ENCODE data around the gene TAOK1.
"Not testable (repeated sequence)": the region's sequence is repeated elsewhere in the genome, so short reads cannot be mapped to it uniquely, and the experiment has no call there.

Gene TAOK1

DNA sequence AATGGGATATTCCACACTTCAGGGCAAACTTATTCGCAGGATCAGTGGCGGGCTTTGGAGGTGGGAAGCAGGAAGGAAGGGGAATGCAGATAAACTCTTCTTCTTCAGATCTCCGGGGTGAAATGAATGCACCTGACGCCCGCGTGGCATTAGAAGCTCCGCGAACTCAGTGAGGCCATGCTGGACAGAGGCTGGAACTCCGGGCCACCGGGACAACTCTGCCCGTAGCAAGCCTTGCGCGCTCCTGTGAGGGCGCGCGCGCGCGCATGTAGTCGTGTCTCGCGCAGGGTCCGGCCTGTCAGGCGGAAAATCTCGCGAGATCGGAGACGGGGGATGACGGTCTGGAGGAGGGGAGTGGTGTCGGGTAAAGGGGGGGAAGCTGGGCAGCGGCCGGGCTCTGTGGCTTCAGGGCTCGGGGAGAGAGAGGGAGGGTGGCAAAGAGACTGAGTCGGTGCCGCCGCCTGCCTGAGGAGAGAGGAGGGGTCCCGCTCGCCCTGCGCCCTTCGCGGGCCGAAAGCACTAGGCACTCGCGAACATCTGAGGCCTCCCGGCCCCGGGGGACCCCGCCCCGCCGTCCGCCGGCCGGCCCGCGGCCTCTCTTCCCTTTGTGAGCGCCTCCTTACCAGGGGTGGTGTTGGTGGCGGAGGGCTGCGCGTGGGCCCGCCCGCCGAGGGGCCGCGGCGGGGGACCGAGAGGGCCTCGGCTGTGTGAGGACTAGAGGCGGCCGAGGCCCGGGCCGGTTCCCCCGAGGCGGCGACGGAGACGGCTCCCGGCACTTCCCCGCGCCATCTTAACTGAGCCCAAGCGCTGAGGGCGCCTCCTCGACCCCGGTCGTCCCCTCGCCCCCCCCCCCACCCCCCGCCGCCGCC, at the start of gene TAOK1:
TSS of gene TAOK1 (plus strand) at position 382 of the 869 bp plus-strand sequence. CDS start 61,186 bp downstream, outside the sequence.
- peak; percentile 92 for DNase-seq

DNA sequence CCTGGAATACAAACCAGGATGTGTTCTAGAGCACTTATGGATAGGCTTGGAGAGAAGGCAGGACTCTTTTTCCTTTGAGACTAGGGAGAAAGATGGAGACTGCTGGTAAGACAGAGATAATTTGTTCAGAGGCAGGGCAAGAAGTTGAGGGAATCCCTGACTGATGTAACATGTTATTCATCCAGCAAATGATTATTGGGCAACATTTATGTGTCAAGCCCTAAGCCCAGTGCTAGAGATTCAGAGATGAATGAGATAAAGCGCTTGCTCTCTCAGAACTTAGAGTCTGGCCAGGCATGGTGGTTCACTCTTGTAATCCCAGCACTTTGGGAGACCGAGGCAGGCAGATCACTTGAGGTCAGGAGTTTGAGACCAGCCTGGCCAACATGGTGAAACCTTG, 48.4 kb upstream of the TAOK1 start:
- no peak for DNase-seq

DNA sequence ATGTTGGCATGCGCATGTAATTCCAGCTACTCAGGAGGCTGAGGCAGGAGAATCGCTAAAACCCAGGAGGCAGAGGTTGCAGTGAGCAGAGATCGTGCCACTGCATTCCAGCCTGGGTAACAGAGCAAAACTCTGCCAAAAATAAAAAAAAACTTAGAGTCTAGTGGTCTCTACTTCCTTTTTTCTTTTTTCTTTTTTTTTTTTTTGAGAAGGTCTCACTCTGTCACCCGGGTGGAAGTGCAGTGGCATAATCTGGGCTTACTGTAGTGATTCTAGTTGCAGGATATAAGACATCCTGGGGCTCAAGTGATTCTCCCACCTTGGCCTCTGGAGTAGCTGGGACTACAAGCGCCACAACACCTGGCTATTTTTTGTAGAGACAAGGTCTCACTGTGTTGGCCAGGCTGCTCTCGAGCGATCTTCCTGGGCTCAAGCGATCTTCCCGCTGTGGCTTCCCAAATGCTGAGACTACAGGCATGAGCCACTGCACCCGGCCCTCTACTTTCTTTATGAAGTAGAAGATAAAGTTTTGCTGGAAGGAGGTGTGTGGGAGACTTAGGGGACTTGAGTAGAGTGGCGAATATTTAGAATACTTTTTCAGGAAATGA, 47.9 kb upstream of the TAOK1 start:
- DNase-seq = no peak

DNA sequence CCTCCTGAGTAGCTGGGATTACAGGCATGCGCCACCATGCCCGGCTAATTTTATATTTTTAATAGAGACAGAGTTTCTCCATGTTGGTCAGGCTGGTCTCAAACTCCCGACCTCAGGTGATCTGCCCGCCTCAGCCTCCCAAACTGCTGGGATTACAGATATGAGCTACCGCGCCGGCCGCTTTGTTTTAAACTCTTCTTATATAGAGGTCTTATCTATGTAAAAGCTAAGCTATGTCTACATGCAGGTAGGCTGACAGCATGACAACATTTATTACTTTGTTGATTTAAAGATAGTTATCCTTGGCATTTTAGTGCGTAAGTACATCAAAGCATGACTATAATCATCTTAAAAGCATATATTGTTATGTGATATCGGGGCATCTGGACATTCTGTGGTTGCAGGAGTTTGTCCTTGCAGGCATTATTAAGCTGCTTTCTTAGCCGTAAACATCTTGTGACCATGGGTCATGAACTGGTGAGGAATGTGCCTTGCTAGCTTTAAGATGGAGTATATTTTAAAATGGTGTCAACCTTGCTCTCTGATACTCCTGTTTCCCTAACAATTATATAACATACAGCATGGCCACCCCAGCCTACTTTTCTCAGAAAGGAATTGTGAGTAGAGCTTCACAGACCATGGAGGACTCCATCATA, 45.8 kb upstream of the TAOK1 start:
- no peak for DNase-seq

DNA sequence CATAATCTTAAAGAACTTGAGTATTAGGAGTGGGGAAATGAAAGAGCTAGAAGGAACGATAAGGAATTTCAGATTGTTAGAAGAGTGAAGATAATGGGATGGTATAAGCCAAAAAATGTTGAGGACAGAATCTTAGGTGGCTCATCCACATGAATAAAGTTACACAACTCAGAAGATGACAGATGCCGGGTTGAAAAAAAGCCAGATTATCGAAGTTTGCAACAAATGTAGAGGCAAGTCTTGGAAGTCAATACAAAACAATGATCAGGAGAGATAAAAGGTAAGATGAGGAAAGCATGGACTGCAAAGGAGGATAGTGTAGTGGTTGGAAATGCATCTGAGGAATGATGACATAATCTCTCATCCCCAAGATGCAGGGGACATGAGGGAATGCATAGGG, 45.1 kb upstream of the TAOK1 start:
- no peak for DNase-seq

DNA sequence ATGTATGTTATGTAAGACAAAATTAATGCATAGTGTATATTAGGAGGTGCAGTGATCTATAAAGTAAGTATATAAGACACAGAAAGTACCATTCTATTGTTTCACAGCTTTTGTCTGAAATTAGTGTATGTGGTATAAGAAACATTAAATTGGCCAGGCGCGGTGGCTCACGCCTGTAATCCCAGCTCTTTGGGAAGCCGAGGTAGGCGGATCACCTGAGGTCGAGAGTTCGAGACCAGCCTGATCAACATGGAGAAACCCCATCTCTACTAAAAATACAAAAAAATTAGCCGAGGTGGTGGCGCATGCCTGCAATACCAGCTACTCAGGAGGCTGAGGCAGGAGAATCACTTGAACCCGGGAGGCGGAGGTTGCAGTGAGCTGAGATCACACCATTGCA, 44.7 kb upstream of the TAOK1 start:
- not testable (repeated sequence) for DNase-seq

DNA sequence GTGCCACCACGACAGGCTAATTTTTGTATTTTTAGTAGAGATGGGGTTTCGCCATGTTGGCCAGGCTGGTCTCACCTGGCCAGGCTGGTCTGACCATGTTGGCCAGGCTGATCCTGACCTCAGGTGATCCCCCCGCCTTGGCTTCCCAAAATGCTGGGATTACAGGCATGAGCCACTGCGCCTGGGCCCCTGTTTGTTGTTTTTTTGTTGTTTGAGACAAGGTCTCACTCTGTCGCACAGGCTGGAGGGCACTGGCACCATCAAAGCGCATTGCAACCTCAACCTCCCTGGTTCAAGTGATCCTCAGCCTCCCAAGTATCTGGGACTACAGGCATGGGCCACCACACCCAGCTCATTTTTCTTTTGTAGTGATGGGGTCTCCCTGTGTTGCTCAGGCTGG, 43.7 kb upstream of the TAOK1 start:
- DNase-seq = no peak

DNA sequence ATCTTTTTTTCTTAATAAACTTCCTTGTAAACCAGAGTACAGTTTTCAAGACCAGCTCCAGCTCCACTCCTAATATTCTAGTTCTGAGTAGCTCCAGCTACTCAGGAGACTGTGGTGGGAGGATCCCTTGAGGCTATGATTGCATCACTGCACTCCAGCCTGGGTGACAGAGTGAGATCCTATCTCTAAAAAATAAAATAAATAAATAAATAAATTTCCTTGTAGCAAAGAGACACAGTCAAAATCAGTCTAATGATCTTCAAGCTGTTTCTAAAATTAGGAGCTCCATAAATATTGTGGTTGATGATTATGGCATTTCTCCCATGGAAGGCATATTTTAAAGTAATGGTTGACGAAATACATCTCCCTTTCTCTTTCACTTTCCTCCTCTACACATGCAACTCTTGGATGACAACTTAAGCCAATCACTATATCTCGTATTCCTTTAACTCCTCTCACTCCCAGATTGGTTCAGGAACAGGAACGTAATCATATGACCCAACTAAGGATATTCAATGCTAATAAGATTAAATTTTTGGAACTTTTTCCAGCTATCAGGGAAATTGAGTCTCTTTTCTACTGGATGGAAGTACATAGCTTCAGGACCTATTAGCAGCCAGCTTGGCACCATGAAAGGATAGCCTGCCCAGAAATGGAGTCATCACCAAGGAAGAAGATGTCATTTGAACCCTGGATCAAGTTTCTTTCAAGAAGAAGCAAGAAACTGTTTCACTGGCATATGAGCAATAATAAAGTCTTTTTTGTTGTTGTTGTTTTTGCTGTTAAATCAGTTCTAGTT, 42.1 kb upstream of the TAOK1 start:
- no peak for DNase-seq

DNA sequence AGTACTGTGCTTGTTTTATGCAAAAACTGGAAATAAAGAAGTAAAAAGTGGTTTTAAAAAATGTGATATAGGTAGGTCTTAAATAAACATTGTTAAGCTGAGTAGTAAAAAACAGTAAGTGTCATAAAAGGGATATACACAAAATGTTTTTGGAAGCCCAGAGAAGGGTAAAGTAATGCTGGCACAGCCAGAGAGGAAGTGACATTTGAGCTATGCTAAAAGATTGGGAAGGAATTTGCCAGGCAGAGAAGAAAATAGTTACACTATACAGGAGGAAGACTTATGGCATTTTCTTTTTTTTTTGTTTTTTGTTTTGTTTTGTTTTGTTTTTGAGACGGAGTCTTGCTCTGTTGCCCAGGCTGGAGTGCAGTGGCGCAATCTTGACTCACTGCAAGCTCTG, 40.8 kb upstream of the TAOK1 start:
- no peak for DNase-seq

DNA sequence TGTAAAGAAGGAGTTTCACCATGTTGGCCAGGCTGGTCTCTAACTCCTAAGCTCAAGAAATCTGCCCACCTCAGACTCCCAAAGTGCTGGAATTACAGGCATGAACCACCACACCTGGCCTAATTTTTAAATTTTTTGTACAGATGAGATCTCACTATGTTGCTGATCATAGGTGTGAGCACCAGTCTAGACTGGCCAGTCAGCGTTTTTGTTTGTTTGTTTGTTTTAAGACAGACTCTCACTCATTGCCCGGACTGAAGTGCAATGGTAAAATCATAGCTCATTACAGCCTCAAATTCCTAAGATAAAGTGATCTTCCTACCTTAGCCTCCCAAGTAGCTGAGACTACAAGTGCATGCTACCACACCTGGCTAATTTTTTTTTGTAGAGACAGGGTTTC, 38.0 kb upstream of the TAOK1 start:
- no peak for DNase-seq

DNA sequence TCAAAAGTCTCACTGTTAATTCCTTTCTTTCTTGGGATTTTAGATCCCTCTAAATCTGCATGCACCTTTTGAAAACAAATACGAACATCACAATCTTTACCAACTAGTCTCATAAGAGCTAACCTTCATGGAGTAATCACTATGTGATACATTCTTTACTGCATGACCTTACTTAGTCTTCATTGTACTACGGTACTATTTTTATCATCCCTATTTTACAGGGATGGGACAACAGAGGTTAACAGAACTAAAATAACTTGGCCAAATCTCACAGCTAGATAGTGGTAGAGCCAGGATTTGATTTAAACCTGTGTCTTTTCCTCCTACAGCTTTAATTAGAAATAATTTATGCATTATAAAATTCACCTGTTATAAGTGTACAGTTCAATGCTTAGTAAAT, 32.9 kb upstream of the TAOK1 start:
- no peak for DNase-seq

DNA sequence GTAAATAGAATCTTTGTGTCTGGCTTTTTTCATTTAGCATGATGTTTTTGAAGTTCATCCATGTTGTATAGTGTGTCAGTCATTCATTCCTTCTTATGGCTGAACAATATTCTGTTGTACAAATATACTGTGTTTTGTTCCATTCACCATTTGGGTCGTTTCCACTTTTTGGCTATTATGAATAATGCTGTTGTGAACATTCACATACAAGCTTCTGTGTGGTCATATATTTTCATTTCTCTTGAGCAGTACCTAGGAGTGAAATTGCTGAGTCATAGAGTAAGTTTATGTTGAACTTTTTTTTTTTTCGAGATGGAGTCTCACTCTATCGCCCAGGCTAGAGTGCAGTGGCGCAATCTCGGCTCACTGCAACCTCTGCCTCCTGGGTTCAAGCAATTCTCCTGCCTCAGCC, 32.3 kb upstream of the TAOK1 start:
- no peak for DNase-seq

DNA sequence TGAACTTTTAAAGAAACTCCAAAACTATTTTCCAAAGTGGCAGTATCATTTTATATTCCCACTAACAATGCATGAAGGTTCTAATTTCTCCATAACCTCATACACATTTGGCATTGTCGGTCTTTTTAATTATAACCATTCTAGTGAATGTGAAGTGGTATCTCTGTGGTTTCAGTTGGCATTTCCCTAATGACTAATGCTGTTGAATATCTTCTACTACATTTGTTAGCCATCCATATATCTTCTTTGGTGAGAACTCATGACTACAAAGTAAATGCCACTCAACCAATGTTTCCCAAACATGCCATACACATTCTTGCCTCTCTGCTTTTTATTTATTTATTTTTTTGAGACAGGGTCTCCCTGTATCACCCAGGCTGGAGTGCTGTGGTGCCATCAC, 31.7 kb upstream of the TAOK1 start:
- DNase-seq = no peak

DNA sequence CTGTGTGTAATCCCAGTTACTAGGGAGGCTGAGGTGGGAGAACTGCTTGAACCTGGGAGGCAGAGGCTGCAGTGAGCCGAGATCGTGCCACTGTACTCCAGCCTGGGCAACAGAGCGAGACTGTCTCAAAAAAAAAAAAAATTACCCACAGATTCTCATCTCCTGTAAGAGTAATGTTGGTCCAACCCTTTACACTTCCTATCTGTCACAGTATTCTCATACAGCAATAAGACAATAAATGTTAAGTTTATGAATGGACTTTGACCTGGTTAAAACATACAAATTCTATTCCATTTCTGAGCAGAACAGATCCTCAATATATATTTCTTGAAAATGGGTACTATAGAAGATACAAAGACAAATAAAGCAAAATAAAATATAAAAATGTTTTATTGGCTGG, 30.4 kb upstream of the TAOK1 start:
- DNase-seq = no peak

DNA sequence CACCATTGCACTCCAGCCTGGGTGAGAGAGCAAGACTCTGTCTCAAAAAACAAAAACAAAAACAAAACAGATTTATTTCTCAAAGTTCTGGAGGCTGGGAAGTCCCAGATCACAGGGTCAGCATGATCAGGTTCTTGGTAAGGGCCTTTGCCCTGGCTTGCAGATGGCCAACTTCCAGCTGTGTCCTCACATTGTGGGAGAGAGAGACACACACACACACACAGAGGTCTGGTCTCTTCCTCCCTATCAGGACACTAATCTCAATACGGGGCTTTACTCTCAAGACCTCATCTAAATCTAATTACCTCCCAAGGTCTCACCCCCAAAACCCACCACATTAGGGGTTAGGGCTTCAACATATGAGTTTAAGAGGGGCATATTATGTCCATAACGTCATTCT, 26.4 kb upstream of the TAOK1 start:
- DNase-seq = no peak

DNA sequence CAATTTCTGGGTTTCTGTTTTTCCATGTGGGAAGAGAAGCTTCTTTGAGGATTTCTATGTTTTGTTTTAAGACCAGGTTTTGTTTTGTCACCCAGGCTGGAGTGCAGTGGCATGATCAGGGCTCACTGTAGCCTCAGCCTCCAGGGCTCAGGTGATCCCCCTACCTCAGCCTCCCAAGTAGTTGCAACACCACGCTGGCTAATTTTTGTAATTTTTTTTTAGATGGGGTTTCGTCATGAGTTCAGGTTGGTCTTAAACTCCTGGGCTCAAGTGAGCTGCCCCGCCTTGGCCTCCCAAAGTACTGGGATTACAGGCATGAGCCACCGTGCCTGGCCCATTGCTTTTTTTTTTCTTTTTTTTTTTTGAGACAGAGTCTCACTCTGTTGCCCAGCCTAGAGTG, 25.5 kb upstream of the TAOK1 start:
- DNase-seq = no peak

DNA sequence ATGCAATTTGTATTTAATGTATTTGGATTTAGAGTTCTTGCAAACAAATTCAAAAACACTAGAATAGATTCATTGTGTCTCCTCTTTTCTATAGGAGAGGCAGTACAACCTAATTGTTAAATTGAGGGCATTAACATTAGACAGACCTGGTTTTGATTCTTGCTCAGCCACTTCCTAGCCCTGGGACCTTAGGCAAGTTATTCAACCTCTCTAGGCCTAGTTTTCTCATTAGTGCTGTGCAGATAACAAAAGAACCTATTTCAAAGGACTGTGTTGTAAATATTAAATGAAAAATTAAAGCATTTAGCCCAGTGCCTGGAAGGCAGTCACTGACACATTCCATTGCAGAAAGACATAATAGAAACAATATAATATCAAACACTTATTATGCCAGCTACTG, 22.0 kb upstream of the TAOK1 start:
- no peak for DNase-seq

DNA sequence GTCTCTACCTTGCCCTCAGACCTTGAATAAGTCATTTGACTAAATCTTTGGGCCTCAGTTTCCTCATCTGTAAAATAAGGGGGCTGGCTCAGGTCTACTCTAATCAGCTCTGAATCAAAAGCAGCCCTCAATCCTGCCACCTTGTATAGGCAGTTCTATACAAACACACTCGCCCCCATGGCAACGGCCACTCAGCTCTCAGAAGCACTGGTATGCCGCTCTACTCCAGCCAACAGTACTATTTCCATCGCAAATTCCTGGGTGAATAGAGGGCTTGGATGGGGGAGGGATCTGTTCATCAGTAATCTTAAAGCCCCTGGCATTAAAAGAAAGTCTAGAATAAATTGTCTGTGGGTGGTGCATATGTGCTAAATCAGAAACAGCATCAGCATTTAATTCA, 21.2 kb upstream of the TAOK1 start:
- DNase-seq = no peak

DNA sequence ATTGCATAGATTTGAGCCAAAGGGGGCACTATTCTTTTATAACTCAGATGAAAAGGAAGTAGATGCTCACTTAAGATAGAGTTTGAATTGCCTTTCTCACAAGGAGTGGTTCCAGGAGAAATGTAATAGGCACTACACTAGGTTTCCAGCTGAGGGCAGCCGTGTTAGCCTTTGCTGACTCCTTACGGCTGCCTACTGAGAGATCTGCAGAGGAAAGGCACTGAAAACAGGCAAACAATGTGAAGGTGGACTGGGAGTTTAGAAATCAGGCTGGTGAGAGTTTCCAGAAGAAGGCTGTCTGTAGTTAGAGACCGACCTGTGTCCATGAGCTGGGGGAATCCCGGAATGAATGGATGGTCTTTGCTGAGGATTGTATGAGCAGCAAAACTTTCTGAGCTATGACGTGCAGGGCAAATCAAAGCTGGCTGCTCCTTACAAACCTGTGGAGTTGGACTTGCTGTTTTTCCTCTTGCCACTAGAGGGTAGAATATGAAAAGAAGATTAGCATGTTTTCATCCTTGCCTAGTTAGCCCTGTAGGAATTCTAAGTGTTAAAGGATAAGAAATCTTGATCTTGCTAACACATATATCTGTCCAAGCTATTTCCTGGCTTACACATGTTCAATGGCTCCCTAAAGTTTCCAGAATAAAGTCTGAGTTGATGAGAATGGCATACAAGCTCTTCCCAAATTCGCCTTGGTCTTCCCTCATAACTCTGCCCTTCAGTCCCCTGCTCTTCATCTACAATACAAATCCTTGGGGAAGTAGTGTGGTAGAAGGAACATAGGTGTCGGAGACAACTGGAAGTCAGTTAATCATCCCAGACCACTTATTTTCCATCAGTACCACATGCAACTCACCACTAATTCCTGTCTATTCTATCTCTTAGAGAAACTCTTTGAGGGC, 20.1 kb upstream of the TAOK1 start:
- DNase-seq = no peak

DNA sequence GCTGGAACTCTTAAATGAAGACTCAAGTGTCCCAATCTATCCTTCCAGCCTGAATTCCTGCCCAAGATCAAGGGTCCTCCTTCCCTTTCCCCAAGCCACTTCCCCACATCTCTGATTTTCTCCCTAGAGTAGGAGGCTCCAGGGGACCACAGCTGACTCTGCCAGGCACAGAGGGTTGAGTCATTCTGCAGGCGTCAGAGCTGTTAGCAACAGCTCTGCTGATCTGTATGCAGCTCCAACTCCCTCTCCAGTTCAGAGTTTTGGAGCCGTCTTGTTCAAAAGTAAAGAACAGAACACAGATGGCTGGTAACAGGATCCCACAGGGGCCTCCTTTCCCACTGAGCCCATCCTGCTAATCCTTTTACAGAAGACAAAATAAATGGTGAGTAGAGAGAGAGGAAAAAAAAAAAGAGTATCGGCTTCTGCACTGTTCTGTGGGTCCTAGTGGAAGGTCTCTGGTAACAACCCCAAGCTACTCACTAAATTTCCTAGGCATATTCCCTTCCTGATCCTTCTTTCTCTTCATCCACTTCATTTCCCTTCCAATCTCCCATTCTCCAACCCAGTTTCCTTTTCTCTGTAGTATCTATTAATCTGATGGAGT, 13.4 kb upstream of the TAOK1 start:
- no peak for DNase-seq

DNA sequence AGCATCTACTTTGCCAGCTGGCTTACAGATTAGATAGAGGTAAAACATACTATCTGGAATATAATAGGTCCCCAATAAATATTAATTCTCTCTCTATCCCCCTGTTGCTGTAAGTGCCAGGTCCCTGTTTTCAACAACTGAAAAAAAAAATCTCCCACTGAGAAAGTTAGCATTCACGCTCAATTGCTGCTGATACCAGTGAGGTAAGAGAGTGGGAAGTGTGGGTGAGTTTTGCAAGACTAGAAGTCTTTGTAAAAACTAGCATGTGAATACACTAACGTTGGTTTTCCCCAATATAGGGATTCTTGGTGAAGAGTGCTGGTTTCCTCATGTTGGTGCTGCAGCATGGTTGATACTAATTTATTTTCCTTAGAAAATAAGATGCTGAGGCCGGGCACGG, 11.7 kb upstream of the TAOK1 start:
- DNase-seq = no peak

All from NCI-H187 treated with DMSO at 0.1 percent for 48 hours (cell line).